HG02623 (cell line): Measurements from ENCODE around the gene WFDC1.

Experiments
- ATAC-seq: cut with Tn5 transposase; IDR thresholded peaks from one replicate; pipeline ENCODE4 v1.9.1; 2021; ENCODE audit warnings: moderate library complexity; ENCODE audit not compliant: unreplicated experiment

WFDC1 gene

DNA sequence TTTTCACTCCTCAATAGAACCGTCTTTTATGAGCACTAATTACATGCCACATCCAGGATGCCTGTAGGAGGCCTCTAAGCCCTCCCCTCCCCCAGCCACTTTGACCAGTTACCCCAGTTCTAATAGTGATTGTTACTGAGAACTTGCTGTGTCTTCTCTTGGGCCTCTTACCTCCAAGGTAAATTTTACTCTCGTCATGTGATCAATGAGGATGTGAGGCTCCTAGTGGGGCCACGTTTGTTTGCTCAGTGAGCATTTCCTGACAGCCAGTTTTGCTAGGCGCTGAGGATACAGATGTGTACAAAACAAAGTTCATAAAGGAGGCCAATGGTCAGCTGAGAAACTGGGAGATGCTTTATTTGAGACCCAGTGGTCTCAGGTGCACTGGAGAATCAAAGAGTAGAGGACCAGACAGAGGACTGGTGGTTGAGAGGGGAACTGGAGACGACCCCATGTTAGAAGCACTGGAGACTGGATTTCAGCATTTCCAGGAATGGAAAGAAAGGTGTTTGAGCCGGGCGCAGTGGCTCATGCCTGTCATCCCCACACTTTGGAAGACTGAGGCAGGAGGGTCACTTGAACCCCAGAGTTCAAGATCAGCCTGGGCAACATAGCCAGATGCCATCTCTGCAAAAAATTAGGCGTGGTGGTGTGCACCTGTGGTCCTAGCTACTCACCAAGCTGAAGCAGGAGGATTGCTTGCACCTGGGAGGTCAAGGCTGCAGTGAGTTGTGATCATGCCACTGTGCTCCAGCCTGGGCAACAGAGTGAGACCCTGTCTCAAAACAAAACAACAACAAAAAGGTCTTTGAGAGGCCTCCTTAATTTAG lies 76.3 kb downstream of the WFDC1 start:
- no peak for ATAC-seq

DNA sequence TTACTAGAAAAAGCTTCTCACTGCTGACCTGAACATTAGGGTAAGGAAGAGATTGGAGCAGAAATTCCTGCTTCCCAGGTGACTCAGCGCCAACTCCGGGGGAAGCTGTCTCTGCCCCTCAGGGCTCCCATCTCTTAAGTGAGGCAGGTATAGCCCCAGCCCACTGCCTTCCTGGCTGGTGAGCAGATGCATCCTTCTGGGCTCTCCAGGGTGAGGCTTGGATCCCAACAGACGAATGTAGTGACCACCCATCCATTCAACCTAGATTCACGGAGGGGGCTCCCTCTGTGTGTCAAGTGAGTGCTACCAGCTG lies 76.8 kb downstream of the WFDC1 start:
- ATAC-seq: no peak

DNA sequence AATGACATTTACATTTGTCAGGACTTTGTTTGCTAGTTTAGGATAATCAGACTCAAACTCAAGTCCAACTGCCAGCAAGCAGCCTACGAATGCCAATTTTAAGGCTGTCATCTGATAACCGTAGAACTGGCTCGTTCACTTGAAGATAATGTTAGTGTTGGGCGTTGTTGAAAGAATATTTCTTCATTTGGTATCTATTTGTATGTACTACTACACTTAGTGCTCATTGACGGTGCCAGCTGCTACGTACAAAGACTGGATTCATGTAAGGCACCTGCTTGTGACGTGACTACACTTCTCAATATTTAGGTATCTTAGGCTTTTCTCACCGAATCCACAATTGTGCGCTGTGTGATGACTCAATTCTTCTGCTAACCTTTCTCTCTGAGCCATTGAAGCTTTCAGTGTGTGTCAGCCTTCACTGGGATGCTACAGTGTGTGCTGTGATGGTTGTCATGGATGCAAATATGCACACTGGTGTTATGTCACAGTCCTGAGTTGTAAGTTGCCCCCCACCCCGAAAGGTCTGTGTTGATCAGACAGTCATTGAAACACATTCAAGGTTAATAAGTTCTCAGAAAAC lies 79.3 kb downstream of the WFDC1 start:
- ATAC-seq: no peak

DNA sequence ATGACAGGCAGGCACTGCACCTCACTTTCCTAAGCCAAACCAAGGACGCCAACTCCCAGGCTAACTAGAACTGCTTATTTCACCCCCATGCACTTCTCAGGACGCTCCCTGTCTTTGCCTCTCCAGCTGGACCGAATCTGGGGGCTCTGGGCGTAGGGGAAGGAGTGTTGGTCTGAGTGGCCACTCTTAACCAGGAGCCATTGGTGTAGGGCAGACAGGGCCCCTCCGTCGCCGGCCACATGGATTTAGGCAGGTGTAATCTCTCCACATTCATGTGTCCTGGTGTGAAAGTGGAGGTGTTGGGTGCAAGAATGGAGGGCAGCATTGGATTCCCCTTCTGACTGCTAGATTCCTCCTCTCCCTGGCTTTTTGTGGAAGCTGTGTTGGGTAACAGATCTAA lies 83.4 kb downstream of the WFDC1 start:
- ATAC-seq: no peak

GRCh38 chr16:84378567-84378966 lies 83.9 kb downstream of the WFDC1 start:
- no peak for ATAC-seq

DNA sequence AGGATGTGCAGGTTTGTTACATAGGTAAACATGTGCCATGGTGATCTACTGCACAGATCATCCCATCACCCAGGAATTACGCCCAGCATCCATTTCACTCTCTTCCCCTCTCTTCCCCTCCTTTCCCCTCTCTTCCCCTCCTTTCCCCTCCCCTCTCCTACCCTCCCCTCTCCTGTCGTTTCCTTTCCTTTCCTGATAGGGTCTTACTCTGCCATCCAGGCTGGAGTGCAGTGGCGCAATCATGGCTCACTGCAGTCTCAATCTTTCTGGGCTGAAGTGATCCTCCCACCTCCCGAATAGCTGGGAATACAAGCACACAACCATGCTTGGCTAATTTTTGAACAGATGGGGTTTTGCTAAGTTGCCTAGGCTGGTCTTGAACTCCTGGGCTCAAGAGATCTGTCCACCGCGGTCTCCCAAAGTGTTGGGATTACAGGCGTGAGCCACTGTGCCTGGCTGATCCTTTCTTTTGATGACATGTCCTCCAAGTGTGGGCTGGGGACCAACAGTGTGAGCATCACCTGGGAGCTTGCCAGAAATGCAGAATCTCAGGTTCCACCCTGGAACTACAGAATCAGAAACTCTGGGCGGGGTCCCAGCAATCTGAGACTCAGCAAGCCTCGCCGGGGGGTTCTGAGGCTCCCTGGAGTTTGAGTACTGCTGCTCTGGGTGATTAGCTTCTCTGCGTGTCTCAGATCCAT lies 84.5 kb downstream of the WFDC1 start:
- ATAC-seq: no peak
